HCT116 (cell line): Measurements from ENCODE around the gene CCM2. TPM values are rescaled to one million over a fixed set of nuclear protein-coding genes. Genes with fewer than 3 reads are reported as not detected.

Source experiments
- ATAC-seq: fragments of 200-7000 bp; cut with Tn5 transposase; 2 replicates; pipeline ENCODE4 v1.9.1; 2020; ENCODE audit warnings: mild to moderate bottlenecking, moderate library complexity
- BruUV-seq: library from RNA; stranded (reverse); fragments of 400-500 nt; replicated peaks from 2 replicates; lab custom pipeline; 2021; lab: Mats Ljungman, UMichigan
- CTCF ChIA-PET: fragments of 300-600 bp; sonication (Branson Sonifier 250); formaldehyde crosslinking; loops from one replicate; lab custom pipeline; 2021; ENCODE audit warnings: antibody characterized with exemption; lab: Charles Lee
- POLR2A ChIA-PET: fragments of 300-600, 350-600 bp; sonication (Branson Sonifier 250); formaldehyde crosslinking; loops from one replicate; lab custom pipeline; 2021; ENCODE audit warnings: antibody characterized with exemption; lab: Charles Lee
- RAD21 ChIA-PET, 2 experiments: fragments of 300-600 bp; sonication (Branson Sonifier 250); formaldehyde crosslinking; loops; one replicate each; lab custom pipeline; 2023; ENCODE audit warnings: low total read pairs in 2 of 2; ENCODE audit not compliant: uncharacterized antibody in 2 of 2, unreplicated experiment in 2 of 2, low non-redundant PET in 1 of 2; lab: Charles Lee
- DNase-seq: peaks from one replicate; pipeline ENCODE4 v3.0.0-alpha.2; 2010; ENCODE audit warnings: low read depth, low spot score
- H2AFZ ChIP-seq: fragments of 200-600 bp; shearing (Covaris generic), sonication (generic); 2 replicates; pipeline ENCODE4 v1.6.1; 2017; ENCODE audit warnings: low read depth, mixed run types, mixed read lengths, antibody characterized with exemption, low read length; ENCODE audit not compliant: poor library complexity, severe bottlenecking
- H3K27ac ChIP-seq: 2 replicates; pipeline ENCODE4 v1.5.1; 2012; ENCODE audit warnings: low read depth, low read length
- H3K27me3 ChIP-seq: fragments of 200-600 bp; sonication (generic); 2 replicates; pipeline ENCODE4 v1.6.1; 2016; ENCODE audit warnings: mixed run types, low read length, mixed read lengths; ENCODE audit not compliant: insufficient read depth
- H3K36me3 ChIP-seq, 2 experiments: fragments of 200-500 bp in 1 of 2; fragments of 200-600 bp in 1 of 2; sonication (Bioruptor generic) in 1 of 2; sonication (generic) in 1 of 2; 2 replicates each; pipeline versions ENCODE4 v1.5.1 to v1.6.1; 2014 to 2016; ENCODE audit warnings: low read length in 2 of 2, inconsistent platforms in 1 of 2, mixed read lengths in 1 of 2, mixed run types in 1 of 2; ENCODE audit not compliant: insufficient read depth in 2 of 2, control insufficient read depth in 1 of 2
- H3K4me1 ChIP-seq, 2 experiments: fragments of 200-600 bp in 1 of 2; sonication (generic) in 1 of 2; 2 replicates each; pipeline versions ENCODE4 v1.5.1 to v1.6.1; 2012 to 2017; ENCODE audit warnings: low read length in 2 of 2, inconsistent platforms in 1 of 2, mild to moderate bottlenecking in 1 of 2, mixed read lengths in 1 of 2, mixed run types in 1 of 2, moderate library complexity in 1 of 2; ENCODE audit not compliant: insufficient read depth in 2 of 2, control insufficient read depth in 1 of 2
- H3K4me2 ChIP-seq: fragments of 200-600 bp; sonication (generic); 2 replicates; pipeline ENCODE4 v1.6.1; 2017; ENCODE audit warnings: mixed run types, low read length, mixed read lengths
- H3K4me3 ChIP-seq, 2 experiments: fragments of 200-600 bp in 1 of 2; sonication (generic) in 1 of 2; replicated peaks in 1 of 2; 2 replicates each; pipeline ENCODE4 v1.5.1; 2011 to 2016; ENCODE audit warnings: low read length in 2 of 2, control low read depth in 1 of 2, low read depth in 1 of 2, mild to moderate bottlenecking in 1 of 2, mixed read lengths in 1 of 2, mixed run types in 1 of 2
- H3K79me2 ChIP-seq: fragments of 200-600 bp; sonication (generic); 2 replicates; pipeline ENCODE4 v1.6.1; 2017; ENCODE audit warnings: mild to moderate bottlenecking, mixed run types, low read length, moderate library complexity, mixed read lengths; ENCODE audit not compliant: insufficient read depth
- H3K9ac ChIP-seq: fragments of 200-600 bp; sonication (generic); 2 replicates; pipeline ENCODE4 v1.6.1; 2016; ENCODE audit warnings: low read length, mixed read lengths
- H3K9me2 ChIP-seq: fragments of 200-600 bp; sonication (generic), shearing (Covaris generic); 2 replicates; pipeline ENCODE4 v1.6.1; 2017; ENCODE audit warnings: mixed run types, mild to moderate bottlenecking, moderate library complexity; ENCODE audit not compliant: insufficient read depth
- H3K9me3 ChIP-seq, 2 experiments: fragments of 200-500 bp in 1 of 2; fragments of 200-600 bp in 1 of 2; sonication (Bioruptor generic) in 1 of 2; sonication (generic) in 1 of 2; 2 replicates each; pipeline ENCODE4 v1.6.1; 2014 to 2017; ENCODE audit warnings: low read length in 2 of 2, mixed read lengths in 2 of 2, inconsistent platforms in 1 of 2, low read depth in 1 of 2, mild to moderate bottlenecking in 1 of 2, mixed run types in 1 of 2, moderate library complexity in 1 of 2; ENCODE audit not compliant: control insufficient read depth in 1 of 2, insufficient read depth in 1 of 2
- H4K20me1 ChIP-seq: fragments of 200-600 bp; sonication (generic), shearing (Covaris generic); 2 replicates; pipeline ENCODE4 v1.6.1; 2017; ENCODE audit warnings: mixed run types, mild to moderate bottlenecking, moderate library complexity; ENCODE audit not compliant: insufficient read depth
- CBX3 ChIP-seq: IDR thresholded peaks from 2 replicates; pipeline ENCODE4 v1.6.1; 2012; ENCODE audit warnings: low read depth
- CEBPB ChIP-seq: IDR thresholded peaks from 2 replicates; pipeline ENCODE4 v1.6.1; 2012; ENCODE audit warnings: low read depth
- EZH2phosphoT487 ChIP-seq: fragments of 200-600 bp; IDR thresholded peaks from 2 replicates; pipeline ENCODE4 v1.6.1; 2018; ENCODE audit warnings: antibody characterized with exemption, borderline replicate concordance
- FOSL1 ChIP-seq: IDR thresholded peaks from 2 replicates; pipeline ENCODE4 v1.6.1; 2012; ENCODE audit warnings: low read depth
- REST ChIP-seq: IDR thresholded peaks from 2 replicates; pipeline ENCODE4 v1.6.1; 2012; ENCODE audit warnings: low read depth
- SP1 ChIP-seq: IDR thresholded peaks from 2 replicates; pipeline ENCODE4 v1.6.1; 2012; ENCODE audit warnings: low read depth
- SRF ChIP-seq: IDR thresholded peaks from 2 replicates; pipeline ENCODE4 v1.6.1; 2012; ENCODE audit warnings: low read depth
- TCF7L2 ChIP-seq: IDR thresholded peaks from 2 replicates; pipeline ENCODE4 v1.7.0; 2011; ENCODE audit warnings: borderline replicate concordance, inconsistent platforms; ENCODE audit not compliant: insufficient read depth, insufficient read length; ENCODE audit errors: extremely low read depth
- ZNF274 ChIP-seq: fragments of 200-500 bp; sonication (Bioruptor generic); IDR thresholded peaks from 2 replicates; pipeline ENCODE4 v1.6.1; 2014; ENCODE audit warnings: mild to moderate bottlenecking, low read depth, low read length, inconsistent platforms
- intact Hi-C: fragments of 100-400 bp; cut with micrococcal nuclease; formaldehyde crosslinking; loops from 2 replicates; pipeline ENCODE4 v1.10.0; 2022
- total RNA-seq: library from RNA; stranded (reverse); gene quantifications from one replicate; pipeline ENCODE4 v1.2.1, GENCODE V29; 2021; ENCODE audit not compliant: unreplicated experiment

Gene CCM2
- total RNA-seq, 1 experiment from 2014 or later = 34.4 TPM

GRCh38 chr7:45035893-45036292 lies 35.9 kb downstream of the CCM2 start:
- no peak overlapping the region for H3K4me3 ChIP-seq
- ChIA-PET RAD21 (no interaction called here), POLR2A (no interaction called here), CTCF (no interaction called here)
- no peak overlapping the region for H3K9ac ChIP-seq
- H3K4me2 ChIP-seq = no peak overlapping the region
- no peaks in the 10 kb centered on the region for H3K36me3 ChIP-seq
- no peaks in the 10 kb centered on the region for H4K20me1 ChIP-seq
- no peaks in the 10 kb centered on the region for H3K9me3 ChIP-seq
- 0 out of 2 replicates have a peak, but pooled peaks cover 7% of the 10 kb centered on the region for H3K79me2 ChIP-seq
- no peak overlapping the region for H2AFZ ChIP-seq
- H3K27me3 ChIP-seq = no peaks in the 10 kb centered on the region
- no peaks in the 10 kb centered on the region; a peak in 2 of 4 replicates for H3K4me1 ChIP-seq
- BruUV-seq = no TSS peak
- DNase-seq (no peak), ATAC-seq (no peak)
- H3K9me2 ChIP-seq = no peaks in the 10 kb centered on the region
- intact Hi-C loops = no loop called here
- no peak overlapping the region for H3K27ac ChIP-seq
- TF ChIP-seq EZH2phosphoT487 (no peak), TCF7L2 (no peak), ZNF274 (no peak), SP1 (no peak), CEBPB (no peak), CBX3 (no peak), REST (no peak), FOSL1 (no peak), SRF (no peak)
